ENCODE data around the gene ACSM4.

ACSM4 gene

GRCh38 chr12:7369274-7369729, 65.4 kb downstream of the ACSM4 start:
- 83 to 93% methylated on average over 8 of the region's 10 CpGs for WGBS, 2 experiments (ENCODE audit: insufficient coverage in 2 of 2)
- no peaks in the 10 kb centered on the region for H3K9me3 ChIP-seq (ENCODE audit: control insufficient read depth, low read length)

GRCh38 chr12:7373226-7373625, 69.4 kb downstream of the ACSM4 start:
- Histone ChIP-seq H3K4me1 (ENCODE audit: control insufficient read depth, insufficient read depth, low read length, poor library complexity, severe bottlenecking) (no peaks in the 10 kb centered on the region), H3K36me3 (ENCODE audit: control insufficient read depth, insufficient read depth, low read length) (no peaks in the 10 kb centered on the region)
- 79 to 81% methylated on average over 2 to 4 of the region's 6 CpGs for WGBS, 2 experiments (ENCODE audit: insufficient coverage in 2 of 2)

More at GRCh38 chr12:7369274-7369729, 65.4 kb downstream of the ACSM4 start:
- H3K4me1 ChIP-seq (ENCODE audit: control insufficient read depth, insufficient read depth, low read length, poor library complexity, severe bottlenecking) = no peaks in the 10 kb centered on the region
- H3K27ac ChIP-seq (ENCODE audit: low read depth, low read length, severe bottlenecking) = no peak overlapping the region
- no peak overlapping the region for H3K4me3 ChIP-seq (ENCODE audit: extremely low read depth, insufficient read depth, low read length, poor library complexity, severe bottlenecking)
- H3K36me3 ChIP-seq (ENCODE audit: control insufficient read depth, insufficient read depth, low read length) = no peaks in the 10 kb centered on the region

GRCh38 chr12:7374423-7375144, 70.7 kb downstream of the ACSM4 start:
- Histone ChIP-seq H3K27ac (ENCODE audit: low read depth, low read length, severe bottlenecking) (no peak overlapping the region), H3K4me1 (ENCODE audit: control insufficient read depth, insufficient read depth, low read length, poor library complexity, severe bottlenecking) (no peaks in the 10 kb centered on the region), H3K9me3 (ENCODE audit: control insufficient read depth, low read length) (no peaks in the 10 kb centered on the region), H3K4me3 (ENCODE audit: extremely low read depth, insufficient read depth, low read length, poor library complexity, severe bottlenecking) (no peak overlapping the region), H3K36me3 (ENCODE audit: control insufficient read depth, insufficient read depth, low read length) (no peaks in the 10 kb centered on the region)
- WGBS, 2 experiments (ENCODE audit: insufficient coverage in 2 of 2) = 61 to 66% methylated on average over 12 to 15 of the region's 17 CpGs

More at GRCh38 chr12:7373226-7373625, 69.4 kb downstream of the ACSM4 start:
- no peak overlapping the region for H3K4me3 ChIP-seq (ENCODE audit: extremely low read depth, insufficient read depth, low read length, poor library complexity, severe bottlenecking)
- H3K9me3 ChIP-seq (ENCODE audit: control insufficient read depth, low read length) = no peaks in the 10 kb centered on the region
- no peak overlapping the region for H3K27ac ChIP-seq (ENCODE audit: low read depth, low read length, severe bottlenecking)

- Histone ChIP-seq H3K4me3 (ENCODE audit: extremely low read depth, insufficient read depth, low read length, poor library complexity, severe bottlenecking) (no peak overlapping the region), H3K27ac (ENCODE audit: low read depth, low read length, severe bottlenecking) (no peak overlapping the region), H3K36me3 (ENCODE audit: control insufficient read depth, insufficient read depth, low read length) (no peaks in the 10 kb centered on the region), H3K9me3 (ENCODE audit: control insufficient read depth, low read length) (no peaks in the 10 kb centered on the region), H3K4me1 (ENCODE audit: control insufficient read depth, insufficient read depth, low read length, poor library complexity, severe bottlenecking) (no peaks in the 10 kb centered on the region)
- 81 to 91% methylated on average over 2 to 3 of the region's 3 CpGs for WGBS, 2 experiments (ENCODE audit: insufficient coverage in 2 of 2)
Measured at GRCh38 chr12:7375145-7375543, 71.3 kb downstream of the ACSM4 start.

GRCh38 chr12:7376196-7376595, 72.3 kb downstream of the ACSM4 start:
- H3K36me3 ChIP-seq (ENCODE audit: control insufficient read depth, insufficient read depth, low read length) = no peaks in the 10 kb centered on the region
- H3K9me3 ChIP-seq (ENCODE audit: control insufficient read depth, low read length) = no peaks in the 10 kb centered on the region
- H3K4me1 ChIP-seq (ENCODE audit: control insufficient read depth, insufficient read depth, low read length, poor library complexity, severe bottlenecking) = no peaks in the 10 kb centered on the region
- no peak overlapping the region for H3K27ac ChIP-seq (ENCODE audit: low read depth, low read length, severe bottlenecking)
- no CpG with 5 or more reads among the region's 1 CpG for WGBS, 2 experiments (ENCODE audit: insufficient coverage in 2 of 2)
- no peak overlapping the region for H3K4me3 ChIP-seq (ENCODE audit: extremely low read depth, insufficient read depth, low read length, poor library complexity, severe bottlenecking)
